ENCODE data around the gene FGD3.

FGD3 gene

GRCh38 chr9:92954049-92954861 lies 6.9 kb downstream of the FGD3 start:
- DNase-seq (ENCODE audit: low read depth), result no peak

DNA sequence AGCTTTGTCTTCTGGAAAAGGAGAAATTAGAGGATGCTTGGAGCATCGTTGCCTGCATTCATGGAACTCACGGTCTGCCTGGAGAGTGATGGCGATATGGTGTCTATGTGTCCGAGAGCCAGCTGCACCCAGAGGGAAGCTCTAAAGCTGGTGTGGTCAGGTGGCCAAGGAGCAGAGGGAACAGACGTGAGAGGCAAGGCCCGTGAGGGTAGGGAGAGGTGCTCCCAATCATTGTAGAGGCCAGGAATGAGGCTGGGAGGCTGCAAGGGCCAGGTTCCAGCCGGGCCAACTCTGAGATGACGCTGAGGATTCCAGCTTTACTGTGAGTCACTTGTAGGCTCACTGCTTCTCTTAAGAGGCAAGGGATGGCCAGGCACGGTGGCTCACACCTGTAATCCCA lies 7.6 kb downstream of the FGD3 start:
- no peak for DNase-seq (ENCODE audit: low read depth)

DNA sequence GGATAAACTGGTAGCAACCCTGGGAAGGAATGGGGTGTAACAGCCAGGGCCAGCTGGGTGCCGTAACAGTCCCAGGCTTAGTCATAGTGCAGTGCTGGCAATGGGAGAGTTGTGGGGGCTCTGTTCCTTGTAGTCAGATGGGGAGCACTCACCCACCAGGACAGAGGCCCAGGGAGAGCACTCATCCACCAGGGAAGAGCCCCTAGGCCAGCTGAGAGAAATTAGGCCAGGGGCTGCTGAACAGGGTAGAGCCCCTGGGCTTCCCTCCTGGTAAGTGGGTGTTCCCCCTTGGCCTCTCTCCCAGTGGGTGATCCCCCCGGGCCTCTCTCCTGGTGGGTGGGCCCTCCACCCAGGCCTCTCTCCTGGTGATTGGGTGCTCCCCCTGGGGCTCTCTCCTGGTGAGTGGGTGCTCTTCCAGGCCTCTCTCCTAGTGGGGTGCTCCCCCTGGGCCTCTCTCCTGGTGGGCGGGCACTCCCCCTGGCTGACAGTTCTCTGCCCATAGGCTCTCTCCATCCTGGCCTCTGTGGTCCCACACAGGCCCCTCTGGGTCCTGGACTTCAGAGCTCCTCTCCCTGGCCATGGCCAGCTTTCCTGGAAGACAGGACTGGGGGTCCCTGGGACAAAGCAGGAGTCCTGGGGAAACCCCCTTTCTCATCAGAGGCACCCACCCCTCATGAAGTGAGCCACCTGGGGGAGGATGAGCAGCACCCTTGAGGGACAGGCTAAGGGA lies 13.4 kb downstream of the FGD3 start:
- no peak for DNase-seq (ENCODE audit: low read depth)

- no peak for DNase-seq (ENCODE audit: low read depth)
These were observed 14.4 kb downstream of the FGD3 start for GRCh38 chr9:92961627-92962302.

DNA sequence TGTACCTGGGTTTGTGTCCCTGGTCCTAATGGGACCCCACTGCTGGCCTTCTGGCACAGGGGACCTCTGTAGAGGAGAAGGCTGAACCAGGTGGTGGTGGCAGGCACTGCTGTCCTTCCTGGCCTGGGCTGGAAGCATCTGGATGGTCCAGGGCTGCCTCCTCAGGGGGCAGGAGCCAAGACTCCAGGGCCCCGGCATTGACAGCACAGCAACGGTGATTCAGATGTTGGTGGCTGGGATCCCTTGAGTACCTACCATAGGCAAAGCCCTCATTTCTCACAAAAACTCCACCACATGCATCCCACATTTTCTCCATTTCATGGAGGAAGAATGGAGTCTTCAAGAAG lies 15.0 kb downstream of the FGD3 start:
- no peak for DNase-seq (ENCODE audit: low read depth)

GRCh38 chr9:92962846-92963245 lies 15.5 kb downstream of the FGD3 start:
- no peak for DNase-seq (ENCODE audit: low read depth)

- no peak for DNase-seq (ENCODE audit: low read depth)
These were observed 16.7 kb downstream of the FGD3 start for GRCh38 chr9:92963831-92964606.

GRCh38 chr9:92964607-92965060 lies 17.3 kb downstream of the FGD3 start:
- no peak for DNase-seq (ENCODE audit: low read depth)

DNA sequence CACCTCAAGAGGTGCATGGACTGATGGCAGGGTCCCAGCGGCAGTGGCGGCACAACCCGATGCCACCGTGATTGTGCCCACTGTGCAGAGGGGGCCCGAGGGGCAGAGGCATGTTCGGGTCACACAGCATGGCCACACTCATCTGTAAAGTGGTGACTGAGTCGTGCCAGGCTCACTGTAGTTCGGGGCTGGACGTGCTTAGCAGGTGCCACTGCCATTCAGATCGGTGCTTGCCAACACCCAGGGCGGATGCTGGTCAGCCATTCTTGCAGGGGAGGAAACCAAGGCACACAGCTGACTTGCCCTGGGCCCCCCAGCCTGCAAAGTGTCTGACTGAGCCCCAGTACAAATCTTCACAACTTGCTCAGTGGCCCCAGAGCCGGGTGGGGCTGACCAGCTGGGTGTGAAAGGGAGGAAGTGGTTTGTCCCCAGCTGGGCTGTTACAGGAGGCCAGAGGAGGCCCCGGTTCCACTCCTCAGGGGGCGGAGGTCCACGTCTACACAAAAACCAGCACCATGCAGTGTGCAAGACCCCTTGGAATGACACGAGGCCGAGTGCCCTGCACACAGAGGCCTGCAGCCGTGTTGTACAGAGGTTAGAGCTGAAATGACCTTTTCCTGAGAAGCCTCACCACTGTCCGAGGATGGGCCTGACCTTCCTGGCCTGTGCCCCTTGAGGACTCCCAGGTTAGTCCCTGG lies 17.9 kb downstream of the FGD3 start:
- no peak for DNase-seq (ENCODE audit: low read depth)

GRCh38 chr9:92965759-92966517 lies 18.6 kb downstream of the FGD3 start:
- no peak for DNase-seq (ENCODE audit: low read depth)

DNA sequence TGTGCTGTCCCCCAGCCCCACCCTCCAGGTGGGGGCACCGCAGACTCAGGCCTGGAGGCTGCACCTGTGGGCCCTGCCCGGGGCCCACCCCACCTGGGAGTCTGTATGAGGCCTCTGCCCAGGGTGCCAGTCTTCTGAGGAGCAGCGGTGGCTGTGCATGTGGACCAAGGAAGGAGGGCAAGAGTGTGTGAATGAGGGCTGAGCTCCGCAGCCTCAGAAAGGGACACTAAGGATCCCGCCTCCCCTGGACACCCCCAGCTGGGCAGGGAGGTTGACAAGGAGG lies 19.1 kb downstream of the FGD3 start:
- DNase-seq (ENCODE audit: low read depth), result no peak

GRCh38 chr9:92968081-92968480 lies 20.8 kb downstream of the FGD3 start:
- no peak for DNase-seq (ENCODE audit: low read depth)

- DNase-seq (ENCODE audit: low read depth), result no peak
These were observed 22.5 kb downstream of the FGD3 start for GRCh38 chr9:92969516-92970466.

GRCh38 chr9:92970467-92970923 lies 23.2 kb downstream of the FGD3 start:
- no peak for DNase-seq (ENCODE audit: low read depth)

GRCh38 chr9:92971121-92971520 lies 23.8 kb downstream of the FGD3 start:
- DNase-seq (ENCODE audit: low read depth), result no peak

GRCh38 chr9:92971776-92972175 lies 24.5 kb downstream of the FGD3 start:
- no peak for DNase-seq (ENCODE audit: low read depth)

DNA sequence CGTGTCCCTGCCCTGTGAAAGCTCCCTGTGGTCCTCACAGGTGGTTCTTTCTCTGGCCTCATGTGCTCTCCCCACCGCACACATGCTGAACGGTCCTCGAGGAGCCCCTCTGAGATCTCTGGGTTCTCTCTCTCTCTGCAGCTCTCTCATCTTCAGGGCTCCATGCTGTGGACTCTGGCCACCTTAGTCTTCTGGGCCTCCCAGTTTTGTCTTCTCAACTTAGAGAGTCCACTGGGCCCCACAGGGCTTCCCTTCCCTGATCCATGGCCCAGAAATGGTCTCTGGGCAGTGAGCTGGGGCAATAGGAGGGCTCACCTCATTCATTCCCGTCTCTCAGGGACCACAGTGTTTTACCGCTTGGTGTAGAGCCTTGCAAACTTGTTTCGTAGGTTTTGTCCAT lies 26.4 kb downstream of the FGD3 start:
- no peak for DNase-seq (ENCODE audit: low read depth)

GRCh38 chr9:92974161-92974661 lies 26.9 kb downstream of the FGD3 start:
- no peak for DNase-seq (ENCODE audit: low read depth)

Data from CMK (cell line).